ENCODE measurements around the gene RNF144A. TPM values are rescaled to one million over a fixed set of nuclear protein-coding genes. Genes with fewer than 3 reads are reported as not detected.

Gene RNF144A
- total RNA-seq, 1 experiment from 2014 or later, result 13.6 TPM

DNA sequence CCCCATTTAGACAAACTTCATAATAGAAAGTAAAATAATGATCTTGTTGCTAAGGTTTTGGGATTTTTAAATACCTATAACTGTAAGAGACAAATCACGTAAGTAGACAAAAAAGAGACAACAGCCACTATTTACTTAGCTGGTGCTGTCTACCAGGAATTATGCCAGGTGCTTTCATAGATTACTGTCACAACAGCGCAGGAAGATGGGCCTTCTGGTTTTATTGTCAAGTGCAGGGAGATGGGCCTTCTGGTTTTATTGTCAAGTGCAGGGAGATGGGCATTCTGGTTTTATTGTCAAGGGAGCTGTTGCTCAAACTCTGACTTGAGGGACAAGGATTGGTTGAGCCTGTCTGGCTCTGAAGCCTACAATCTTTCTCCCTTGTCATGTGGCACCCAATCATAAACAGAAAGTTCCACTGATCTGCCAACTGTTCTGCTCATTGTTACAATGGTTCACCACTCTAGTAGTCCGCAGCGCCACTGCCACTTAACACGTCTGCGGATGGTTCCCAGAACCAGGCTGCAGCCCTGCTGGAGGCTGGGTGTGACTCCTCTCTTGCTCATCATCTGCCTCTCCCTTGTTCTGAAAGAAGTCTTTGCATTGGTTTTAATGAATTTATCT, 95.0 kb downstream of the RNF144A start (continued):
- TF ChIP-seq E2F5 (CRISPR knock-in tag; IDR thresholded peaks at IDR 0.05) (no peak), ZNF423 (CRISPR knock-in tag; IDR thresholded peaks at IDR 0.05) (no peak)

GRCh38 chr2:7013471-7014160, 96.4 kb downstream of the RNF144A start:
- Mint-ChIP-seq H3K27ac (no peak overlapping the region), H3K9me3 (no peaks in the 10 kb centered on the region), H3K4me3 (no peak overlapping the region), H3K27me3 (ENCODE audit: low read depth) (no peaks in the 10 kb centered on the region), H3K4me1 (peaks cover 11% of the 10 kb centered on the region), H3K36me3 (no peaks in the 10 kb centered on the region)
- POLR2A ChIA-PET, result interaction anchor here (0.6 to 0.9 kb wide), 2 partner anchors 8 to 95 kb away, joined by 3 to 4 read pairs; no protein-coding TSS in a partner anchor
- DNase-seq (ENCODE audit: low spot score) (no peak), ATAC-seq (no peak)
- CTCF ChIA-PET, result interaction anchor here (0.6 to 2.5 kb wide), 17 partner anchors 9 to 117 kb away, joined by 3 to 15 read pairs (median 5); partner anchors contain the start of gene RNF144A
- TF ChIP-seq NR1H2 (CRISPR knock-in tag; IDR thresholded peaks at IDR 0.05), result no peak
- TF ChIP-seq SP1 (CRISPR knock-in tag; conservative IDR thresholded peaks at IDR 0.05), result no peak
- TF ChIP-seq, protein P1, sequence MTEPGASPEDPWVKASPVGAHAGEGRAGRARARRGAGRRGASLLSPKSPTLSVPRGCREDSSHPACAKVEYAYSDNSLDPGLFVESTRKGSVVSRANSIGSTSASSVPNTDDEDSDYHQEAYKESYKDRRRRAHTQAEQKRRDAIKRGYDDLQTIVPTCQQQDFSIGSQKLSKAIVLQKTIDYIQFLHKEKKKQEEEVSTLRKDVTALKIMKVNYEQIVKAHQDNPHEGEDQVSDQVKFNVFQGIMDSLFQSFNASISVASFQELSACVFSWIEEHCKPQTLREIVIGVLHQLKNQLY (CRISPR knock-in tag; IDR thresholded peaks at IDR 0.05), result no peak

DNA sequence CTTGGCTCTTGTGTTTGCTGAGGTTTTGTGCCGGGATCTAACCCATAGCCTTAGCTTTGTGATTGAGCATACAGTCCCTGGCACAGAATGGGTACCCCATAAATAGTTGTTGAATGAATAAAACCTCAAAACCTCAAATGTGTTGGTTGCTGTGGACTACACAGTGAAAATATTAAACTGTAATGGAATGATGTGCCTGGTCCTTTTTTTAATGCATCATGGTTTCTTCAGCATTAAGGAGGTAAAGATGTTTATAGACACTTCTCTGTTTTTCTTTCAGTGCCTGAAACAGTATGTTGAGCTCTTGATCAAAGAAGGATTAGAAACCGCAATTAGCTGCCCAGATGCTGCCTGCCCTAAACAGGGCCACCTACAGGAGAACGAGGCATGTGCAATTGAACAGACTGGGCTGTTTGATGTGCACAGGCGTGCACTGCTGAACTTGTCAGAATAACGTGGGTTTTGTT, 97.0 kb downstream of the RNF144A start:
- Mint-ChIP-seq H3K4me3 (no peak overlapping the region), H3K27me3 (ENCODE audit: low read depth) (no peaks in the 10 kb centered on the region), H3K4me1 (peaks cover 11% of the 10 kb centered on the region), H3K36me3 (no peaks in the 10 kb centered on the region), H3K9me3 (no peaks in the 10 kb centered on the region), H3K27ac (no peak overlapping the region)
- peak; percentile 32 for DNase-seq (ENCODE audit: low spot score)
- POLR2A ChIA-PET, result interaction anchor here (0.9 kb wide), 1 partner anchor 9 kb away, joined by 4 read pairs; no protein-coding TSS in a partner anchor
- peak; percentile 75 for ATAC-seq
- TF ChIP-seq CTCF (IDR thresholded peaks at IDR 0.05) (0 out of 2 replicates have a peak, but pooled peaks have one; percentile 21), SMAD3 (CRISPR knock-in tag; IDR thresholded peaks at IDR 0.05; ENCODE audit: borderline replicate concordance) (no peak), AFF4 (CRISPR knock-in tag; IDR thresholded peaks at IDR 0.05; ENCODE audit: borderline replicate concordance) (no peak)
- TF ChIP-seq, protein P2, sequence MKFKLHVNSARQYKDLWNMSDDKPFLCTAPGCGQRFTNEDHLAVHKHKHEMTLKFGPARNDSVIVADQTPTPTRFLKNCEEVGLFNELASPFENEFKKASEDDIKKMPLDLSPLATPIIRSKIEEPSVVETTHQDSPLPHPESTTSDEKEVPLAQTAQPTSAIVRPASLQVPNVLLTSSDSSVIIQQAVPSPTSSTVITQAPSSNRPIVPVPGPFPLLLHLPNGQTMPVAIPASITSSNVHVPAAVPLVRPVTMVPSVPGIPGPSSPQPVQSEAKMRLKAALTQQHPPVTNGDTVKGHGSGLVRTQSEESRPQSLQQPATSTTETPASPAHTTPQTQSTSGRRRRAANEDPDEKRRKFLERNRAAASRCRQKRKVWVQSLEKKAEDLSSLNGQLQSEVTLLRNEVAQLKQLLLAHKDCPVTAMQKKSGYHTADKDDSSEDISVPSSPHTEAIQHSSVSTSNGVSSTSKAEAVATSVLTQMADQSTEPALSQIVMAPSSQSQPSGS (CRISPR knock-in tag; IDR thresholded peaks at IDR 0.05; ENCODE audit: borderline replicate concordance, low read depth), result no peak
- CTCF ChIA-PET, result interaction anchor here (0.6 to 2.5 kb wide), 16 partner anchors 9 to 117 kb away, joined by 3 to 15 read pairs (median 5); partner anchors contain the start of gene RNF144A
